Osteocyte (in vitro differentiated cells): ENCODE results near the gene BLMH. TPM values are rescaled to one million over a fixed set of nuclear protein-coding genes. Genes with fewer than 3 reads are reported as not detected.

ENCODE experiments used
- DNase-seq: peaks from one replicate; pipeline ENCODE4 v3.0.0; 2021; ENCODE audit warnings: mixed read lengths; ENCODE audit not compliant: unreplicated experiment; ENCODE audit errors: extremely low spot score
- H3K27ac Mint-ChIP-seq: one replicate; pipeline ENCODE4 v1.8.0; 2021; ENCODE audit warnings: mild to moderate bottlenecking, mixed read lengths; ENCODE audit not compliant: unreplicated experiment
- H3K27me3 Mint-ChIP-seq: one replicate; pipeline ENCODE4 v1.8.0; 2021; ENCODE audit warnings: mixed read lengths; ENCODE audit not compliant: unreplicated experiment
- H3K36me3 Mint-ChIP-seq: one replicate; pipeline ENCODE4 v1.8.0; 2021; ENCODE audit warnings: mixed read lengths; ENCODE audit not compliant: unreplicated experiment
- H3K4me1 Mint-ChIP-seq: one replicate; pipeline ENCODE4 v1.8.0; 2021; ENCODE audit warnings: mixed read lengths; ENCODE audit not compliant: unreplicated experiment
- H3K4me3 Mint-ChIP-seq: one replicate; pipeline ENCODE4 v1.8.0; 2021; ENCODE audit warnings: mild to moderate bottlenecking, moderate library complexity, mixed read lengths; ENCODE audit not compliant: unreplicated experiment
- H3K9me3 Mint-ChIP-seq: one replicate; pipeline ENCODE4 v1.8.0; 2021; ENCODE audit warnings: mixed read lengths; ENCODE audit not compliant: unreplicated experiment
- total RNA-seq: library from RNA; stranded (reverse); gene quantifications from 2 replicates; pipeline ENCODE4 v1.2.1, GENCODE V29; 2021
- TF ChIP-seq, protein P1 (sequence below): fragments of 200-600 bp; sonication (generic); IDR thresholded peaks from 2 replicates; pipeline ENCODE4 v1.5.0; 2021; ENCODE audit warnings: antibody characterized with exemption, mild to moderate bottlenecking, moderate library complexity

The BLMH gene
- total RNA-seq, 1 donor from 2014 or later: 67.0 TPM

DNA sequence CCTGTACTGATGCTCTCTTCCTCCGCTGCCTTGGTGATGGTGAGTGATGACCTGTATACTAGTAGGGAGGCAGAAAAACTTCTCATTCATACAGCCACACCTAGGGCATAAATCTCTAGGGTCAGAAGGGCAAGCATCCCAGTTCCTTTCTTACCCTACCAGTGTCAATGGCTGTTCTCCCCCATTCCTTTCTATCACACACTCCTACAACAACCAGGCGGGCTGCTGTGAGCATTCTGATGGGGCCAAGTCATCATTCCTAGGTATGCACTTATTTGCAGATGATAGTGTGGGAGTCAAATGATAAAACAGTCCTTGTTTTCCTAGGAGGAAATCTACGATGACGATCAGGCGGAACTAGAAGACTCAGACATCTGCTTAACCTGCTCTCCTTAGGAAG, 42.3 kb downstream of the BLMH start:
- no peak for DNase-seq
- Mint-ChIP-seq H3K4me3 (no peak overlapping the region), H3K9me3 (peaks cover 4% of the 10 kb centered on the region), H3K4me1 (peaks cover 13% of the 10 kb centered on the region), H3K27me3 (no peaks in the 10 kb centered on the region), H3K27ac (no peak overlapping the region), H3K36me3 (peaks cover 55% of the 10 kb centered on the region)
- TF ChIP-seq, protein P1, sequence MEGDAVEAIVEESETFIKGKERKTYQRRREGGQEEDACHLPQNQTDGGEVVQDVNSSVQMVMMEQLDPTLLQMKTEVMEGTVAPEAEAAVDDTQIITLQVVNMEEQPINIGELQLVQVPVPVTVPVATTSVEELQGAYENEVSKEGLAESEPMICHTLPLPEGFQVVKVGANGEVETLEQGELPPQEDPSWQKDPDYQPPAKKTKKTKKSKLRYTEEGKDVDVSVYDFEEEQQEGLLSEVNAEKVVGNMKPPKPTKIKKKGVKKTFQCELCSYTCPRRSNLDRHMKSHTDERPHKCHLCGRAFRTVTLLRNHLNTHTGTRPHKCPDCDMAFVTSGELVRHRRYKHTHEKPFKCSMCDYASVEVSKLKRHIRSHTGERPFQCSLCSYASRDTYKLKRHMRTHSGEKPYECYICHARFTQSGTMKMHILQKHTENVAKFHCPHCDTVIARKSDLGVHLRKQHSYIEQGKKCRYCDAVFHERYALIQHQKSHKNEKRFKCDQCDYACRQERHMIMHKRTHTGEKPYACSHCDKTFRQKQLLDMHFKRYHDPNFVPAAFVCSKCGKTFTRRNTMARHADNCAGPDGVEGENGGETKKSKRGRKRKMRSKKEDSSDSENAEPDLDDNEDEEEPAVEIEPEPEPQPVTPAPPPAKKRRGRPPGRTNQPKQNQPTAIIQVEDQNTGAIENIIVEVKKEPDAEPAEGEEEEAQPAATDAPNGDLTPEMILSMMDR: no peak

DNA sequence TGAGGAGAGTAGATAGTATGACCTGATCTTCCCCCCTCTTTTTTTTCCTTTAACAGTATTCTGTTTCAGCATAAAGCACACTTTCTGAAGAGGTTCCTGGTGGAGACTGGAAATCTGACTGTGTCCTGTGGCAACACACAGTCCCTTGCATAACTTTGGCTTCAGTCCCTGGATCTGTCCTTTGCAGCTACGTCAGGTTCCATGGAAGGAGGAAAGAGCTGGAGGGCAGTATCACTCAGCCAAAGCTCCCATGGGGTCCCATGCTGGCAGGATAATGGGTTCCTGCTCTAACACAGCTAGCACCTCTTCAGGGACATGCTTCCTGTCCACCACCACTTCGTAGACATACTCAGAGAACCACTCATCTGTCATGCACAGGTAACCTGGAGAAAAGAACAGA, 43.0 kb downstream of the BLMH start:
- DNase-seq: peak; percentile 36
- no peak overlapping the region for H3K4me3 Mint-ChIP-seq

DNA sequence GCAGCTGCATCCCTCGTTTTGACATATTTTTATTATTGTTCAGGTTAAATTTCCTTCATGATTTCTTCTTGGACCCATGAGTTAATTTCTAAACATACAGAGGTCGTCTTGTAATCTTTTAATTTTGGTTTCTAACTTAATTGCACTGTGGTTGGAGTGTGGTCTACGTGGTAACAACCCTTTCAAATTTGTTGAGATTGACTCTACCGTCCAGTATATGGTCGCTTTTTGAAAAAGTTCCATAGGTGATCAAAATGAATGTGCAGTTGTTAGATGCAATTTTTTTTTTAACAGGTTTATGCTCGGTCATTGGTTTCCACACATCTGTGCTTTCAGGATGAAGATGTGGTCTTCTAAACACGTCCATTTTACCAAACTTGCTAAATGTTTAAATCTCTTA, 45.3 kb downstream of the BLMH start:
- no peak for DNase-seq
- Mint-ChIP-seq H3K9me3 (peaks cover 4% of the 10 kb centered on the region), H3K4me3 (no peak overlapping the region), H3K27me3 (peaks cover 4% of the 10 kb centered on the region), H3K27ac (no peak overlapping the region), H3K4me1 (peaks cover 5% of the 10 kb centered on the region), H3K36me3 (peaks cover 46% of the 10 kb centered on the region)
- TF ChIP-seq, protein P1: no peak

More for the DNA sequence above, 43.0 kb downstream of the BLMH start:
- Mint-ChIP-seq H3K4me1 (peaks cover 13% of the 10 kb centered on the region), H3K27me3 (no peaks in the 10 kb centered on the region), H3K36me3 (peaks cover 55% of the 10 kb centered on the region), H3K9me3 (peaks cover 4% of the 10 kb centered on the region), H3K27ac (no peak overlapping the region)
- TF ChIP-seq, protein P1: no peak

DNA sequence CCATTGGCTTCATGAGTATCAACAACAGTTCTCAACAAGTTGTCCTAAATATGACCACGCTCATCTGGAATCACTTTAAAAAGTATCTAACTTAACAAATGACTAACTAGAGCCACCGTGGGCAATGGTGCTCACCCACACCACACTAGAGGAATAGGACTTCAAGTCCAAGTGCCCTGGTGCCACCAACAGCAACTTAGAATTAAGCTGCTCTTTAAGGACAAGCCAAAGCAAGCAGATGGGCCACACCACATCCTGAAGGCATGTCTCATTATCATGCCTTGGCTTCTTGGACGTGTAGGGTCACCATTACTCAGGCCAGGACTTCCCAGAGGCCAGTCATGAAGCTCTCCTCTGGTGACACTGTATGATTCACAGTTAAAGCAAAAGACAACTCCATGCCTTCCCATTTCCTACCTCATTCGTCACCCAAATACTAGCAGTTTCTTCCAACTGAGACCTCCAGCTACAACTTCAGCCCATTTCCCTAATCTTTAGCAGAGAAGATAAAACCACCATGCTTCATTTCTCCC, 46.8 kb downstream of the BLMH start:
- Mint-ChIP-seq H3K36me3 (peaks cover 32% of the 10 kb centered on the region), H3K4me3 (no peak overlapping the region), H3K27me3 (peaks cover 4% of the 10 kb centered on the region), H3K9me3 (no peaks in the 10 kb centered on the region), H3K4me1 (peaks cover 2% of the 10 kb centered on the region), H3K27ac (no peak overlapping the region)
- TF ChIP-seq, protein P1: no peak
- DNase-seq: no peak

DNA sequence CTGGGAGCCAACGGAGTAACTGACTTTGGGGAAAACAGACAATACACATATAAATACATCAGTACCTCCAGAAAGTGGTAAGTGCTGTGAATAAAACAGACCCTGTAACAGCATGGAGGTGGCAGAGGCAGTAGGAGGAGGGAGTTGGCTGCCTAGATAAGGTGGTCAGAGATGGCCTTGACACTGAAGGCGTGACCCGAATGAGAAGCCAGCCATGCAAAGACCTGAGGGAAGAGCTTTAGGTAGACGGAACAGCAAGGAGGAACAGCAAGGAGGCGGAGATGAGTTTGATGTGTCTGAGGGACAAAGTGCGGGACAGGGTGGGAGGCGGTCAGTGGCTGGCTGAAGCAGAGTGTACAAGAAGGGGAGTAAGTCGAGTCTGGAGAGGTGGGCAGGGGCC, 48.2 kb downstream of the BLMH start:
- Mint-ChIP-seq H3K27me3 (peaks cover 4% of the 10 kb centered on the region), H3K4me3 (no peak overlapping the region), H3K27ac (no peak overlapping the region), H3K36me3 (peaks cover 23% of the 10 kb centered on the region), H3K4me1 (peaks cover 3% of the 10 kb centered on the region), H3K9me3 (no peaks in the 10 kb centered on the region)
- TF ChIP-seq, protein P1: no peak
- DNase-seq: peak; percentile 64
